Measurements from ENCODE around the gene PAGR1. TPM values are rescaled to one million over a fixed set of nuclear protein-coding genes. Genes with fewer than 3 reads are reported as not detected.

PAGR1 gene
- total and polyA plus RNA-seq, 2 of the 13 experiments (the other 11 are each of a cell fraction or from before 2014, with no cell fraction given) = 9.8 to 66.4 TPM

- no peak for TF ChIP-seq MTERF4 (CRISPR knock-in tag; IDR thresholded peaks at IDR 0.05)
- TF ChIP-seq NRL (CRISPR knock-in tag; IDR thresholded peaks at IDR 0.05; ENCODE audit: borderline replicate concordance) = no peak
- TF ChIP-seq TIGD3 (CRISPR knock-in tag; IDR thresholded peaks at IDR 0.05; ENCODE audit: borderline replicate concordance) = no peak
- TF ChIP-seq KDM5B (CRISPR knock-in tag; IDR thresholded peaks at IDR 0.05; ENCODE audit: borderline replicate concordance) = no peak
- no peak for TF ChIP-seq ZNF781 (CRISPR knock-in tag; IDR thresholded peaks at IDR 0.05; ENCODE audit: borderline replicate concordance, not compliant biosample characterization)
- no peak for TF ChIP-seq ZSCAN5A (CRISPR knock-in tag; IDR thresholded peaks at IDR 0.05; ENCODE audit: borderline replicate concordance)
- TF ChIP-seq ARNTL (CRISPR knock-in tag; IDR thresholded peaks at IDR 0.05) = 0 out of 2 replicates have a peak, but pooled peaks have one; percentile 30
- no peak for TF ChIP-seq NFAT5 (CRISPR knock-in tag; IDR thresholded peaks at IDR 0.05)
- no peak for TF ChIP-seq ZNF530 (CRISPR knock-in tag; IDR thresholded peaks at IDR 0.05; ENCODE audit: low read depth)
- no peak for TF ChIP-seq NCOA1 (CRISPR knock-in tag; IDR thresholded peaks at IDR 0.05)
- TF ChIP-seq E2F5 (CRISPR knock-in tag; conservative IDR thresholded peaks at IDR 0.05) = peak; percentile 77
- peak; percentile 93 for TF ChIP-seq ZNF740 (CRISPR knock-in tag; IDR thresholded peaks at IDR 0.05)
- TF ChIP-seq RARA (CRISPR knock-in tag; IDR thresholded peaks at IDR 0.05) = 0 out of 2 replicates have a peak, but pooled peaks have one; percentile 17
- TF ChIP-seq DPF2 (CRISPR knock-in tag; IDR thresholded peaks at IDR 0.05; ENCODE audit: borderline replicate concordance, low read depth) = no peak
- no peak for TF ChIP-seq SNAPC2 (CRISPR knock-in tag; IDR thresholded peaks at IDR 0.05)
- no peak for TF ChIP-seq SOX13 (IDR thresholded peaks at IDR 0.05)
- 0 out of 4 replicates have a peak, but pooled peaks of 1 of the 2 experiments have one; percentile 23 for TF ChIP-seq SOX13 (CRISPR knock-in tag; conservative IDR thresholded peaks at IDR 0.05 in 1 of 2, IDR thresholded peaks at IDR 0.05 in 1 of 2)
- TF ChIP-seq ATF1 (CRISPR knock-in tag; IDR thresholded peaks at IDR 0.05) = no peak
Measured at GRCh38 chr16:29806641-29807425, 9.1 kb upstream of the PAGR1 start (continued).

All from HepG2 (cell line).